ENCODE data around the gene C5orf15. TPM values are rescaled to one million over a fixed set of nuclear protein-coding genes. Genes with fewer than 3 reads are reported as not detected.

The C5orf15 gene
- total RNA-seq, 4 donors from 2014 or later = 29.3 to 34.4 (median 32.0) TPM

DNA sequence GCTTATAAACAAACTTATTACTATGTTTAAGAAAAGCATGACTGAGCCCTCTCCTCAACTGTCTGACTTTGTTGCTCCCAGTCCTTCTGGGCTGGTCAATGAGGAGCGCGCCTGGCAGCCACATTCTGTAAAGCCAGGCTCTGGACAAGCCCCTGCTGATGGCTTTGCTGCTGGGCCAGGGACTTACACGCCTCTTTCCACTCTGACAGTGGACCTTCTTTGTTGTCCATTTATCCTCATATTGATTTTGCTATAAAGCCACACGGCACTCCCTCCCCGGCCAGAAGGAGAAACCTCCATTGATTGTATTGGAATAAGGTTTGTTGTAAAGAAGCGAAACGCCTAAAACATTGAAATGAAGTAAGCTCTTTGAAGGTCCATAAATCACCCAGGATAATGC lies 50.6 kb downstream of the C5orf15 start:
- Histone ChIP-seq H3K27ac (no peak overlapping the region), H3K4me1 (no peaks in the 10 kb centered on the region), H3K27me3 (peaks cover 5% of the 10 kb centered on the region), H3K9me3 (no peaks in the 10 kb centered on the region), H3K4me3 (no peak overlapping the region), H3K36me3 (no peaks in the 10 kb centered on the region)
- WGBS = 81% methylated on average over 7 of the region's 7 CpGs
- DNase-seq (ENCODE audit: low spot score in 2 of 2) = no peak
- TF ChIP-seq POLR2AphosphoS5 (IDR thresholded peaks at IDR 0.05) = no peak

DNA sequence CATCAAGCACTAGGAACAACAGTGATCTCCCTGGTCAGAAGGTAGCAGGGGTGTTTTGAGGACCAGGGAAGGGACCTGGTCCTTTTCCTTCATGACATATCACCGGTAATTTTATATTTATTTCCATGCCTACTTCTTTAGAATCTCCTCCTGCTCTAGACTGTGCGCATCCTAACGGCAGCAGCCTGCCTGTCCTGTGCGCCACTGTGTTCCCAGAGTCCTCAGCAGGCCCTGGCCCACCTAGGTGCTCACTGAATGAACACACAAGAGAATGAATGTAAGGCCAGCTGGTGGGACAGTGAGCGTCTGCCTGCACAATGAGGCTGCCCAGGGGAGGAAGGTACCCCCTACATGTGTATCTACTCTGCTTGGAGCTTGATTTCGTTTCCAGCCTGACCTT lies 51.5 kb downstream of the C5orf15 start:
- TF ChIP-seq POLR2A (IDR thresholded peaks at IDR 0.05) (no peak), EP300 (IDR thresholded peaks at IDR 0.05) (no peak), POLR2AphosphoS5 (IDR thresholded peaks at IDR 0.05) (no peak)
- TF ChIP-seq, protein P1, sequence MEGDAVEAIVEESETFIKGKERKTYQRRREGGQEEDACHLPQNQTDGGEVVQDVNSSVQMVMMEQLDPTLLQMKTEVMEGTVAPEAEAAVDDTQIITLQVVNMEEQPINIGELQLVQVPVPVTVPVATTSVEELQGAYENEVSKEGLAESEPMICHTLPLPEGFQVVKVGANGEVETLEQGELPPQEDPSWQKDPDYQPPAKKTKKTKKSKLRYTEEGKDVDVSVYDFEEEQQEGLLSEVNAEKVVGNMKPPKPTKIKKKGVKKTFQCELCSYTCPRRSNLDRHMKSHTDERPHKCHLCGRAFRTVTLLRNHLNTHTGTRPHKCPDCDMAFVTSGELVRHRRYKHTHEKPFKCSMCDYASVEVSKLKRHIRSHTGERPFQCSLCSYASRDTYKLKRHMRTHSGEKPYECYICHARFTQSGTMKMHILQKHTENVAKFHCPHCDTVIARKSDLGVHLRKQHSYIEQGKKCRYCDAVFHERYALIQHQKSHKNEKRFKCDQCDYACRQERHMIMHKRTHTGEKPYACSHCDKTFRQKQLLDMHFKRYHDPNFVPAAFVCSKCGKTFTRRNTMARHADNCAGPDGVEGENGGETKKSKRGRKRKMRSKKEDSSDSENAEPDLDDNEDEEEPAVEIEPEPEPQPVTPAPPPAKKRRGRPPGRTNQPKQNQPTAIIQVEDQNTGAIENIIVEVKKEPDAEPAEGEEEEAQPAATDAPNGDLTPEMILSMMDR (IDR thresholded peaks at IDR 0.05) = no peak
- Histone ChIP-seq H3K4me1 (no peaks in the 10 kb centered on the region), H3K4me3 (no peak overlapping the region), H3K36me3 (no peaks in the 10 kb centered on the region), H3K27ac (no peak overlapping the region), H3K27me3 (no peaks in the 10 kb centered on the region), H3K9me3 (no peaks in the 10 kb centered on the region)
- no peak for DNase-seq (ENCODE audit: low spot score in 2 of 2)
- 90% methylated on average over 6 of the region's 6 CpGs for WGBS

DNA sequence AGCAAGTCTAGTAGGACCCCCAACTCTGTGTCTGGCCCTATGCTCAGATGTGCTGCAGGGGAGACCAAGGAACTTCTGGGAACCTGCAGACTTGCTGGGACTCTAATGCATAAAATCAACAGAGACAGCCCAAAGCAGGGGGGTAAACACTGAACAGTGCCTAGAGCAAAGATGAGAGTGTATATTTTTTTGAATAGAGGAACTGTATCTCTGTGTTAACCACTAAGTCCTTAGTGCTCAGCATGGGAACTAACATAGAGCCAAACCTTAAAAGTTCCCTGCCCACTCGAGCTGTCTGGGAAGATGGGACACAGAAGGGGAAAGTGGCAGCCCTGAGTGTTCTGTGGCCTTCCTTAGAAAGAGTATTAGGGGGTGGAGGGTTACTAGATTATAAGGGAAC lies 51.9 kb downstream of the C5orf15 start:
- H3K4me3 ChIP-seq = no peak overlapping the region
- TF ChIP-seq POLR2AphosphoS5 (IDR thresholded peaks at IDR 0.05) = no peak
- no peak for TF ChIP-seq POLR2A (IDR thresholded peaks at IDR 0.05)
- no peak for TF ChIP-seq EP300 (IDR thresholded peaks at IDR 0.05)
- TF ChIP-seq, protein P1 (IDR thresholded peaks at IDR 0.05) = no peak
- no peaks in the 10 kb centered on the region for H3K36me3 ChIP-seq
- H3K27ac ChIP-seq = no peak overlapping the region
- H3K9me3 ChIP-seq = no peaks in the 10 kb centered on the region
- H3K4me1 ChIP-seq = no peaks in the 10 kb centered on the region
- H3K27me3 ChIP-seq = no peaks in the 10 kb centered on the region
- no peak for DNase-seq (ENCODE audit: low spot score in 2 of 2)
- 62% methylated on average over 1 of the region's 1 CpG for WGBS

DNA sequence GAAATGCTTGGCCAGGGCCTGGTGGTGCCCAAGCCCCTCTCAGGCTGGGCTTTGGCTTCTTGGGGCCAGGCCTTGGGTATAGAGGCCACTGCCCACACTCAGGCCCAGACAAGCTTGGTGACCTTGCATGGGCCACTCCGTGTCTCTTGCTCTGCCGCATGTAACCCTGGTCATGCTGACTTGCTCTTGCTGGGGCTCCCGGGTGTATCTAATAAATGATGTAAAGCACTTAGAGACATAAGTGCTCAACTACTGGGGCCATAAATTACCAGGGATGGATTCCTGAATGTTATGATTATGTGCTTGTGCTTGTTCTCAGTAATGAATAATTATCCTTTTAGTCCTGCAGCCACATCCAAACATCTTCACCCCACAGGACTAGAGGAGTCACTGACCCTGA lies 54.0 kb downstream of the C5orf15 start:
- Histone ChIP-seq H3K27ac (no peak overlapping the region), H3K4me3 (no peak overlapping the region)

DNA sequence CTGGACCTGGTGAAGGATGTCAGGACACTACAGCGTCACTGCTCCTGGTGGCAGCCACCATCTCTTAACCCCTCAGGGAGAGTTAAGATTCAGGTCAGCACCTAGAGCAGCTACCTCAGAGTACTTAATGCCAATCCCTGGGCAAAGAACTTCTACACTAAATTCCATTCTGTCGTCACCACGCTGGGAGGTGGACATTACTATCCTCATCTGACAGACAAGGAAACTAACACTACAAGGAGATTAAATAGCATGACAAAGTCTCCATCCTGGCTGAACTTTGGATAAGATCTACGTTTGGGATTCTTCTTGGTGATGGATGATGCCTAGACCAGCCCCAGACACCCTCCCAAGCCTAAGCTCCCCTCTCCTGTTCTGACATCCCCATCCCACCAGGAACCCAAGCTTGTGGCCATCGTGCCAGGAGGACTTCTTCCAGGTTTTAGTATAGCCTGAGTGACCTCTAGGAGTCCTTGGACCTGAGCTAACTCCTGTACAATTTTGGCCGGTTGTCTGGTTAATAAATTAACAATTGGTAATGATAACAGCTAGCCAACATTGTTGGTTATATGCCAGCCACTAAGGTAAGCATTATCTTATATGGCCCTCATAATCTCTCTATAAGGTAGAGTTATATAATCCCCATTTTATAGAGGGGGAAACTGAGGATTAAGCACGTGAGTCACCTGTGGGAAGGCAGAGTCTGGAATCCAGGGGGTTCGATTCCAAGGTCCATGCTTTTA lies 54.8 kb downstream of the C5orf15 start:
- 88% methylated on average over 8 of the region's 8 CpGs for WGBS
- no peak for DNase-seq (ENCODE audit: low spot score in 2 of 2)
- no peaks in the 10 kb centered on the region for H3K4me1 ChIP-seq
- H3K27ac ChIP-seq = no peak overlapping the region
- no peaks in the 10 kb centered on the region for H3K36me3 ChIP-seq
- H3K9me3 ChIP-seq = no peaks in the 10 kb centered on the region
- H3K4me3 ChIP-seq = no peak overlapping the region
- H3K27me3 ChIP-seq = no peaks in the 10 kb centered on the region
- TF ChIP-seq, protein P1 (IDR thresholded peaks at IDR 0.05) = no peak
- no peak for TF ChIP-seq POLR2A (IDR thresholded peaks at IDR 0.05)
- no peak for TF ChIP-seq EP300 (IDR thresholded peaks at IDR 0.05)
- no peak for TF ChIP-seq POLR2AphosphoS5 (IDR thresholded peaks at IDR 0.05)

More for the DNA sequence above, 54.0 kb downstream of the C5orf15 start:
- no peak for DNase-seq (ENCODE audit: low spot score in 2 of 2)
- Histone ChIP-seq H3K36me3 (no peaks in the 10 kb centered on the region), H3K27me3 (no peaks in the 10 kb centered on the region), H3K4me1 (no peaks in the 10 kb centered on the region), H3K9me3 (no peaks in the 10 kb centered on the region)
- 88% methylated on average over 3 of the region's 3 CpGs for WGBS
- TF ChIP-seq POLR2AphosphoS5 (IDR thresholded peaks at IDR 0.05) (no peak), EP300 (IDR thresholded peaks at IDR 0.05) (no peak), POLR2A (IDR thresholded peaks at IDR 0.05) (no peak)
- TF ChIP-seq, protein P1 (IDR thresholded peaks at IDR 0.05) = no peak
